PC-3 (cell line): ENCODE measurements around the gene CNTN4.

ENCODE experiments used
- CTCF ChIP-seq: fragments of 300-600 bp; sonication (generic); conservative IDR thresholded peaks from 2 replicates; pipeline ENCODE4 v1.5.1; 2017; ENCODE audit warnings: antibody characterized with exemption, low read depth, mild to moderate bottlenecking, low read length
- EZH2 ChIP-seq: fragments of 300-600 bp; sonication (generic); IDR thresholded peaks from one replicate; pipeline ENCODE4 v1.6.1; 2017; ENCODE audit warnings: antibody characterized with exemption, mild to moderate bottlenecking, low read length; ENCODE audit not compliant: unreplicated experiment

GRCh38 chr3:2653706-2654105 lies 555.0 kb downstream of the CNTN4 start:
- TF ChIP-seq EZH2, result no peak
- no peak for TF ChIP-seq CTCF
